GM21423 (cell line): ENCODE data around the gene ZNF121.
A peak's percentile ranks its signal among the peaks of the same experiment; 100 is the strongest.
"Not testable (repeated sequence)": the region's sequence is repeated elsewhere in the genome, so short reads cannot be mapped to it uniquely, and the experiment has no call there.

Experiments used
- ATAC-seq: cut with Tn5 transposase; IDR thresholded peaks from one replicate; pipeline ENCODE4 v1.9.1; 2021; ENCODE audit warnings: mild to moderate bottlenecking, moderate library complexity; ENCODE audit not compliant: unreplicated experiment

ZNF121 gene

DNA sequence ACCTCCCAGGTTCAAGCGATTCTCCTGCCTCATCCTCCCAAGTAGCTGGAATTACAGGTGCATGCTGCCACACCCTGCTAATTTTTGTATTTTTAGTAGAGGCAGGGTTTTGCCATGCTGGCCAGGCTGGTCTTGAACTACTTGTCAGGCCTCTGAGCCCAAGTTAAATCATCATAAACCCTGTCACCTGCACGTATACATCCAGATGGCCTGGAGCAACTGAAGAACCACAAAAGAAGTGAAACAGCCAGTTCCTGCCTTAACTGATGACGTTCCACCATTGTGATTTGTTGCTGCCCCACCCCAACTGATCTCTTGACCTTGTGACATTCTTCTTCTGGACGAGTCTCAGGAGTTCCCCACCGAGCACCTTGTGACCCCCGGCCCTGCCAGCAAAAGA, 45.1 kb downstream of the ZNF121 start:
- ATAC-seq = not testable (repeated sequence)

DNA sequence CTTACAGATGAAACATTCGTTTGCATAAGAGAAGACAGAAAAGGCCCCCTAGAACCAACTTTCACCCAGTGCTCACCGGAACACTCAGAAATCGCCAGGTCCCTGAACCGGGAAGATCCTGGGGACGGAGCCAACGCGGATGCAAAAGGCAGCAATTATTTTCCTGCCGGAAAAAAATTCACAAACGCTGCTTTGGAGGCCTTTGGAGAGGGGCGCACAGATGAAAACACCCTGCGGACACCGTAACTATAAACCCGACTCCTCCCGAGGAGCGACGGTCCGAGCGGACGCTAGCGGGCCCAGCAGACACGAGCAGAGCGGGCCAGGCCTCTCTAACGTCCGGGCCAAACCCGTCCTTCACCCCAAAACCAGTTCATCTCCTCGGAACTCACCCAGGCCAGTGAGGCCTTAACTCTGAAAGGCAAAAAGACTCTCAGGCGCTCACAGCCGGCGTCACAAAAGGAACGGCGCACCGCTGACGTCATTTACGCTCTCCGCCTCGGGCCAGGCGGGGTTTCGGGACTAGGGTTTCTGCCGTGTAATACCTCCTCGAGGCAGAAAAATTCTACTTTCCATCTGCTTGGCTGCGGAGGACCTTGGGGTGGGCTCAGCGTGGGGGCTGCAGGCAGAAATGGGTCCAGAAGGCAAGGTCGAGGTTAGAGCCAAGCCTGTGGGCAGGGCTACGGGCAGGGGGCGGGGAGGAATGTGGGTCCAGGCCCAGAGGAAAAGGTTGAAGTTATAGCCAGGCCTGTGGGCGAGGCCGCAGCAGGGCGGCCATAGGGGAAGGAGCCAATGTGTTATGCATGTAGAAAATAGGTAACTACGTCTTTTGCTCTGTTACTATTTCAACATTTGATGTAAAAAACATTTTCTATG, 45.9 kb downstream of the ZNF121 start, which contains the start of gene ZNF426:
Gene ZNF426 (minus strand): TSS at position 463 of the 876 bp plus-strand sequence. CDS start 2,413 bp downstream, outside the sequence.
- peak; percentile 63 for ATAC-seq

DNA sequence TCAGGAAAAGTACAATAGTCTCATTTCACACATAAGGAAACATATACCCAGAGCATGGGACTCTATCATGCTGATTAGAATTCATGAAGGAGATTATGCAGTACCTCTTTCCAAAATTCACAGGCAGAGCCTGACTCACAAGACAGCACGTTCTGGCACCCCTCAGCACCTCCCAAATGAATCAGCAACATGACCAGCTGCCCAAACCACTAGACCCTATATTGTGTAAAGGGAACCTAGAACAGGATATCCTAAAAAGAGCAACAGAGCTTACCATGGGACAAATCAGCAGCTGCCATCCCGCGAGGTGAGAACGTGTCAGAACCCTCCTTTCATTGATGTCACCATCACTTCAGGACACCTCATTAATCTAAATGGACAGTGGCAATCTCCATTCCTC, 48.4 kb downstream of the ZNF121 start:
- no peak for ATAC-seq

DNA sequence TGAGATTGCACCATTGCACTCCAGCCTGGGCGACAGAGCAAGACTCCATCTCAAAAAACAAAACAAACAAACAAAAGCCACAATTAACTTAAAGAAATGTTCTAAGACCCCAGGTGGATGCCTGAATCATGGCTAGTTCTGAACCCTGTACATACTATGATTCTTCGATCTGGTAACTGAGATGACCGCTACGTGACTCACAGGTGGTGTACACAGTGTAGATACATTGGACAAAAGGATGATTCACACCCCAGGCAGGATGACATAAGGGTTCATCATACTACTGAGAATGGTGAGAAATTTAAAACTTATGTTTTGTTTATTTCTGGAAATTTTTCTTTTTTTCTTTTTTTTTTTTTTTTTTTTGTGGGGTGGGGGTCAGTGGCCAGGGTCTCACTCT, 52.4 kb downstream of the ZNF121 start:
- ATAC-seq = no peak

DNA sequence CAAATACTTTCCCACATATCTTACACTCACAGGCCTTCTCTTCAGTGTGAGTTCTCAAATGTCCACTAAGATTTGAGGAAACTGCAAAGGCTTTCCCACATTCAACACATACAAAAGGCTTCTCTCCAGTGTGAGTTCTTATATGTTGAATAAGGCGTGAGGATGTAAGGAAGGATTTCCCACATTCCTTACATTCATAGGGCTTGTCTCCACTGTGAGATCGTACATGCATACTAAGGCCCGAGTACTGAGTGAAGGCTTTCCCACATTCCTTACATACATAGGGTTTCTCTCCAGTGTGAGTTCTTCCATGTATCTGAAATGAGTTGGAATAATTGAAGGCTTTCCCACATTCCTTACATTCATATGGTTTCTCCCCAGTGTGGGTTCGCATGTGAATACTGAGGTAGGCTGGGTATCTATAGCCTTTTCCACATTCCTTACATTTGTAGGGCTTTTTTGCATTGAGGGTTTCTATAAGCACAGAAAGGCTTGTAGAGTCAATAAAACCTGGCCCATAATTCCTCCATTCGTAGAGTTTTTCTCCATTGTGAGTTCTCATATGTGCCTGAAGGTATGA, 55.5 kb downstream of the ZNF121 start:
- ATAC-seq = no peak

DNA sequence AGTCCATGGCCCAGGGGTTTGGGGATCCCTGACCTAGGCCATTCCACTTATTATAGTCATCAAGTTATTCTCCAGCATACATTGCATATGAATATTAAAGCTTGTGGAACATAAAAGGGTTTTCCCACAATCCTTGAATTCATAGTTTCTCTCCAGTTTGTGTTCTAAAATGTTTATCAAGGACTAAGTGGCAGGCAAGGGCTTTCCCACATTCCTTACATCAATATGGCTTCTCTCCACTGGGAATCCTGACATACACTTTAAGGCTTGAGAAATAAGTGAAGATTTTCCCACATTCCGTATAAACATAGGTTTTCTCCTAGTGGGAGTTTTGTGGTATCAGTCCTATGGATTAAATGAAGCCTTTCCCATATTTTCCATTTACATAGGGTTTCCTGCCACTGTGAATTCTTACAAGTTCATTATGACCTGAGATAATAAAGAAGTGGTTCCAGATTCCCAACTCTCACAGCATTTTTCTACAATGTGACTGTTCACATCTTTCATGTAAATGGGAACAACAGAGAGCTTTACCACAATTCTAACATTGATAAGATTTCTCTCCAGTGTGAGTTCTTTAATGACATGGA, 60.3 kb downstream of the ZNF121 start:
- ATAC-seq = no peak
